Endothelial cell (in vitro differentiated cells): ENCODE results near the gene NR3C1. TPM values are rescaled to one million over a fixed set of nuclear protein-coding genes. Genes with fewer than 3 reads are reported as not detected.

Experiments used
- DNase-seq: peaks from one replicate; pipeline ENCODE4 v3.0.0; 2021; ENCODE audit warnings: low spot score
- H3K27ac Mint-ChIP-seq: one replicate; pipeline ENCODE4 v1.8.0; 2021; ENCODE audit warnings: mixed read lengths, inconsistent platforms; ENCODE audit not compliant: unreplicated experiment
- H3K27me3 Mint-ChIP-seq: one replicate; pipeline ENCODE4 v1.8.0; 2021; ENCODE audit warnings: mild to moderate bottlenecking, moderate library complexity, mixed read lengths, inconsistent platforms; ENCODE audit not compliant: unreplicated experiment
- H3K36me3 Mint-ChIP-seq: one replicate; pipeline ENCODE4 v1.8.0; 2021; ENCODE audit warnings: mild to moderate bottlenecking, low read depth, mixed read lengths, inconsistent platforms; ENCODE audit not compliant: unreplicated experiment
- H3K4me1 Mint-ChIP-seq: one replicate; pipeline ENCODE4 v1.8.0; 2021; ENCODE audit warnings: mild to moderate bottlenecking, mixed read lengths, inconsistent platforms; ENCODE audit not compliant: unreplicated experiment
- H3K4me3 Mint-ChIP-seq: one replicate; pipeline ENCODE4 v1.8.0; 2021; ENCODE audit warnings: mild to moderate bottlenecking, mixed read lengths, inconsistent platforms; ENCODE audit not compliant: unreplicated experiment
- H3K9me3 Mint-ChIP-seq: one replicate; pipeline ENCODE4 v1.8.0; 2021; ENCODE audit warnings: mixed read lengths, inconsistent platforms; ENCODE audit not compliant: unreplicated experiment
- CTCF ChIP-seq: fragments of 200-600 bp; sonication (generic); IDR thresholded peaks from one replicate; pipeline ENCODE4 v1.5.0; 2021; ENCODE audit warnings: antibody characterized with exemption; ENCODE audit not compliant: unreplicated experiment
- total RNA-seq: library from RNA; stranded (reverse); fragmentation: NEBNext Ultra II Directional; extraction: Animal tissue kit (Norgen Biotek cat#: 25700); gene quantifications from one replicate; pipeline ENCODE4 v1.2.1, GENCODE V29; 2021; ENCODE audit not compliant: unreplicated experiment

NR3C1 gene
- total RNA-seq, 1 donor from 2014 or later, result 9.9 TPM

- Mint-ChIP-seq H3K36me3 (no peaks in the 10 kb centered on the region), H3K27ac (no peak overlapping the region)
- DNase-seq, result no peak
These were observed 173.4 kb downstream of the NR3C1 start for GRCh38 chr5:143229896-143230675.

GRCh38 chr5:143229426-143229895 lies 174.0 kb downstream of the NR3C1 start:
- Mint-ChIP-seq H3K4me1 (no peaks in the 10 kb centered on the region), H3K27me3 (peaks cover 6% of the 10 kb centered on the region), H3K4me3 (no peak overlapping the region), H3K27ac (no peak overlapping the region), H3K9me3 (no peaks in the 10 kb centered on the region), H3K36me3 (peaks cover 4% of the 10 kb centered on the region)
- TF ChIP-seq CTCF, result no peak
- no peak for DNase-seq

More at GRCh38 chr5:143229896-143230675, 173.4 kb downstream of the NR3C1 start:
- H3K4me1 Mint-ChIP-seq, result no peaks in the 10 kb centered on the region
- peaks cover 6% of the 10 kb centered on the region for H3K27me3 Mint-ChIP-seq
- H3K9me3 Mint-ChIP-seq, result no peaks in the 10 kb centered on the region
- no peak overlapping the region for H3K4me3 Mint-ChIP-seq
- no peak for TF ChIP-seq CTCF

- DNase-seq, result no peak
These were observed 174.7 kb downstream of the NR3C1 start for GRCh38 chr5:143228597-143229293.

More at GRCh38 chr5:143228597-143229293, 174.7 kb downstream of the NR3C1 start:
- no peaks in the 10 kb centered on the region for H3K9me3 Mint-ChIP-seq
- H3K36me3 Mint-ChIP-seq, result peaks cover 11% of the 10 kb centered on the region
- H3K4me3 Mint-ChIP-seq, result no peak overlapping the region
- peaks cover 6% of the 10 kb centered on the region for H3K4me1 Mint-ChIP-seq
- H3K27me3 Mint-ChIP-seq, result peaks cover 6% of the 10 kb centered on the region
- TF ChIP-seq CTCF, result no peak
- no peak overlapping the region for H3K27ac Mint-ChIP-seq
